DND-41 (cell line): Measurements from ENCODE around the gene STPG2.
"Not testable (repeated sequence)": the region's sequence is repeated elsewhere in the genome, so short reads cannot be mapped to it uniquely, and the experiment has no call there.

ENCODE experiments used
- ATAC-seq: fragments of 200-7000 bp; cut with Tn5 transposase; 3 replicates; pipeline ENCODE4 v1.9.1; 2021; ENCODE audit warnings: low read depth; ENCODE audit not compliant: insufficient read depth
- DNase-seq: peaks from one replicate; pipeline ENCODE4 v3.0.0-alpha.2; 2020
- H2AFZ ChIP-seq: 2 replicates; pipeline ENCODE4 v1.6.0; 2012; ENCODE audit warnings: low read depth, low read length
- H3K27ac ChIP-seq: 2 replicates; pipeline ENCODE4 v1.5.1; 2012; ENCODE audit warnings: low read length, inconsistent platforms
- H3K27me3 ChIP-seq: fragments of 200-600 bp; sonication (generic); 2 replicates; pipeline ENCODE4 v1.6.0; 2012; ENCODE audit warnings: low read length, mild to moderate bottlenecking, inconsistent platforms; ENCODE audit not compliant: insufficient read depth, poor library complexity
- H3K36me3 ChIP-seq: 2 replicates; pipeline ENCODE4 v1.5.1; 2012; ENCODE audit warnings: low read length, inconsistent platforms; ENCODE audit not compliant: insufficient read depth
- H3K4me1 ChIP-seq: 2 replicates; pipeline ENCODE4 v1.5.1; 2012; ENCODE audit warnings: mild to moderate bottlenecking, low read length; ENCODE audit not compliant: insufficient read depth
- H3K4me2 ChIP-seq: 2 replicates; pipeline ENCODE4 v1.6.0; 2012; ENCODE audit warnings: mild to moderate bottlenecking, moderate library complexity, low read length, inconsistent platforms; ENCODE audit not compliant: insufficient read depth
- H3K4me3 ChIP-seq, 2 experiments: fragments of 200-600 bp in 1 of 2; shearing (Covaris generic) in 1 of 2; 2 replicates each; pipeline ENCODE4 v1.5.1; 2012 to 2016; ENCODE audit warnings: inconsistent platforms in 2 of 2, low read length in 2 of 2, mild to moderate bottlenecking in 2 of 2, low read depth in 1 of 2, moderate library complexity in 1 of 2
- H3K79me2 ChIP-seq: 2 replicates; pipeline ENCODE4 v1.6.0; 2012; ENCODE audit warnings: low read length, inconsistent platforms; ENCODE audit not compliant: insufficient read depth
- H3K9ac ChIP-seq: 2 replicates; pipeline ENCODE4 v1.6.0; 2012; ENCODE audit warnings: low read depth, mild to moderate bottlenecking, inconsistent platforms, low read length, moderate library complexity
- H3K9me3 ChIP-seq: 2 replicates; pipeline ENCODE4 v1.5.1; 2012; ENCODE audit warnings: low read length, moderate library complexity, mild to moderate bottlenecking, inconsistent platforms; ENCODE audit not compliant: insufficient read depth, severe bottlenecking
- H4K20me1 ChIP-seq: 2 replicates; pipeline ENCODE4 v1.6.0; 2012; ENCODE audit warnings: low read length; ENCODE audit not compliant: insufficient read depth
- EZH2 ChIP-seq: IDR thresholded peaks from 3 replicates; pipeline ENCODE4 v1.6.1; 2012; ENCODE audit warnings: borderline replicate concordance, low read depth, mild to moderate bottlenecking, moderate library complexity, low read length, inconsistent platforms; ENCODE audit not compliant: severe bottlenecking
- TF ChIP-seq, protein P1 (sequence below): IDR thresholded peaks from 2 replicates; pipeline ENCODE4 v1.5.1; 2012; ENCODE audit warnings: borderline replicate concordance, low read length, moderate library complexity, mild to moderate bottlenecking; ENCODE audit not compliant: poor library complexity, severe bottlenecking; ENCODE audit errors: extremely low read depth

The STPG2 gene

DNA sequence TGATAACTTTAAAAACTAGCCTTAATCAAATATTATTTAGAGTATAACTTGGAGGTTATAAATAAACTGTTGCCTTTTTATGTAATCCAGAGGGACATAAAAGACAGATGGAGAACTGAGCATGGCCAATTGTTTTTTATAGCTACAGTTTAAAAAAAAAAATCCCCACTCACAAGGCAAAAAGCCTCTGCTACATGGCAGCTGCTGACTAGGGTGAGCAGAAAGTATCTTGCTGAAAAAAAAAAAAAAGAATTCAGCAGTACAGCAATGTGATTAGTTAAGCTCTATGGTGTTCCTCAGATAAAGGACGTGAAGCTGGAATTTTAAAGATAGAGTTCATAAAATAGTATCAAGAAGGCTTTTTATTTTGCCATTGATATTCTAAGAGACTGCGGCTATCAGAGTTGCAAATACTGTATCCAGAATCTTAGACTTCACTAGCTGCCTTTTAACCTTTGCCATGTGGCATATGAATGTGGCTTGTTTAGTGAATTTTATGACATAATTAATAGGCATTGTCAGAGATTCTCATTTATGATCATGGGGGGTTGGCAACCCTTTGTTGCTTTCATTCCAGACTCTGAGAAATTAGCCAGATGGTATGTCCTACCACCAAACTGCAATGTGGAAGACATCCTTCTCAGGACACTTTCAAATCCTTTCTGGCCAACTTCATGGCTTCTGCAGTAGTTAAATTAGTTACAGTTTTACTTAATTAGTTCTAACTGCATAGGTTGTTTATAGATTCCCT is 498.0 kb downstream of the STPG2 start:
- TF ChIP-seq EZH2: no peak
- TF ChIP-seq, protein P1, sequence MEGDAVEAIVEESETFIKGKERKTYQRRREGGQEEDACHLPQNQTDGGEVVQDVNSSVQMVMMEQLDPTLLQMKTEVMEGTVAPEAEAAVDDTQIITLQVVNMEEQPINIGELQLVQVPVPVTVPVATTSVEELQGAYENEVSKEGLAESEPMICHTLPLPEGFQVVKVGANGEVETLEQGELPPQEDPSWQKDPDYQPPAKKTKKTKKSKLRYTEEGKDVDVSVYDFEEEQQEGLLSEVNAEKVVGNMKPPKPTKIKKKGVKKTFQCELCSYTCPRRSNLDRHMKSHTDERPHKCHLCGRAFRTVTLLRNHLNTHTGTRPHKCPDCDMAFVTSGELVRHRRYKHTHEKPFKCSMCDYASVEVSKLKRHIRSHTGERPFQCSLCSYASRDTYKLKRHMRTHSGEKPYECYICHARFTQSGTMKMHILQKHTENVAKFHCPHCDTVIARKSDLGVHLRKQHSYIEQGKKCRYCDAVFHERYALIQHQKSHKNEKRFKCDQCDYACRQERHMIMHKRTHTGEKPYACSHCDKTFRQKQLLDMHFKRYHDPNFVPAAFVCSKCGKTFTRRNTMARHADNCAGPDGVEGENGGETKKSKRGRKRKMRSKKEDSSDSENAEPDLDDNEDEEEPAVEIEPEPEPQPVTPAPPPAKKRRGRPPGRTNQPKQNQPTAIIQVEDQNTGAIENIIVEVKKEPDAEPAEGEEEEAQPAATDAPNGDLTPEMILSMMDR: no peak
- no peaks in the 10 kb centered on the region for H3K4me1 ChIP-seq
- H4K20me1 ChIP-seq: no peaks in the 10 kb centered on the region
- no peak for ATAC-seq
- no peaks in the 10 kb centered on the region for H3K27me3 ChIP-seq
- H3K4me2 ChIP-seq: no peak overlapping the region
- H3K79me2 ChIP-seq: no peaks in the 10 kb centered on the region
- no peaks in the 10 kb centered on the region for H3K36me3 ChIP-seq
- H3K9ac ChIP-seq: no peak overlapping the region
- no peak overlapping the region for H3K27ac ChIP-seq
- no peak overlapping the region for H3K4me3 ChIP-seq
- H2AFZ ChIP-seq: no peak overlapping the region
- no peaks in the 10 kb centered on the region for H3K9me3 ChIP-seq
- DNase-seq: no peak

DNA sequence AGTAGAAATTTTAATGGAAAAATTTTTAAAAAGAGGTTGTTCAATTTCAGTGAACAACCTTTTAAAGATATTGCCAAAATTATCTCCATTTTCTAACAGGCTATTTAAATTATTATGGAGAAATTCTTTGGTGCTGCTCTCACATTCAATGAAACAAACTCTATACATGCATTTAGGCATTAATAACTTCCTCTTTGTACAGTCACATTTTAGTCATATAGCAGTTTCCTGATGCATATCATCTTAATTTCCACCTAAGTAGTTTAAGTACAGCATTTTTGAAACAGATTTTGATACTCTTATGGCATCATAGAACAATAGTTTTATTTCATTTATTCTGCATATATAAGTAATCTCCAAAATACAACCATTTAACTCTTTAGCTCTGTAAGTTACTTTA is 500.1 kb downstream of the STPG2 start:
- Histone ChIP-seq H3K4me1 (no peaks in the 10 kb centered on the region), H3K27ac (no peak overlapping the region), H3K4me3 (no peak overlapping the region), H3K27me3 (no peaks in the 10 kb centered on the region), H3K4me2 (no peak overlapping the region), H3K9ac (no peak overlapping the region), H4K20me1 (no peaks in the 10 kb centered on the region), H3K79me2 (no peaks in the 10 kb centered on the region), H3K36me3 (no peaks in the 10 kb centered on the region), H2AFZ (no peak overlapping the region), H3K9me3 (no peaks in the 10 kb centered on the region)
- no peak for ATAC-seq
- TF ChIP-seq EZH2: no peak
- TF ChIP-seq, protein P1: no peak
- no peak for DNase-seq

DNA sequence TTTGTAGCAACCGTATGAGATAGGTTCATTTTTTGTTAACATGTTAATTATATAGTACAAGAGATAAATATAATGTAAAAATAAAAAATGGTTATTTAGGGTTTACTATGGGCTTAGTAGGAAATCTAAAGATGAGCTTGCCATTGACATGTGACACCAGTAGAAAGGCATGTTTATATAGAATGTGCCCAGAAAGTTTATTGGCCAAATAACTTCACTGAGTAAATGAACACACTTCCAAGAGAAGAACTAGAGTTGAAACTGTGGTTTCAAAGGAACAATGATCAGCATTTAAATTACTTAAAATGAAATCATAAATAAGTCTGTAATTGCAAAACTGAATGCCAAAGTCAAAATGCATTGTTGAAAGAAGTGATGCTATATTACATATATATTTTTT is 503.3 kb downstream of the STPG2 start:
- Histone ChIP-seq H3K36me3 (no peaks in the 10 kb centered on the region), H3K27me3 (no peaks in the 10 kb centered on the region), H2AFZ (no peak overlapping the region), H3K9me3 (no peaks in the 10 kb centered on the region), H3K4me1 (no peaks in the 10 kb centered on the region), H3K4me3 (no peak overlapping the region), H3K79me2 (no peaks in the 10 kb centered on the region), H4K20me1 (no peaks in the 10 kb centered on the region), H3K4me2 (no peak overlapping the region), H3K9ac (no peak overlapping the region), H3K27ac (no peak overlapping the region)
- TF ChIP-seq EZH2: no peak
- TF ChIP-seq, protein P1: no peak
- ATAC-seq (no peak), DNase-seq (no peak)

DNA sequence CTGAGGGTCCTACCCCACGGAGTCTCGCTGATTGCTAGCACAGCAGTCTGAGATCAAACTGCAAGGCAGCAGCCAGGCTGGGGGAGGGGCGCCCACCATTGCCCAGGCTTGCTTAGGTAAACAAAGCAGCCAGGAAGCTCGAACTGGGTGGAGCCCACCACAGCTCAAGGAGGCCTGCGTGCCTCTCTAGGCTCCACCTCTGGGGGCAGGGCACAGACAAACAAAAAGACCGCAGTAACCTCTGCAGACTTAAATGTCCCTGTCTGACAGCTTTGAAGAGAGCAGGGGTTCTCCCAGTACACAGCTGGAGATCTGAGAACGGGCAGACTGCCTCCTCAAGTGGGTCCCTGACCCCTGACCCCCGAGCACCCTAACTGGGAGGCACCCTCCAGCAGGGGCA is 509.4 kb downstream of the STPG2 start:
- H3K27ac ChIP-seq, ATAC-seq, H3K9ac ChIP-seq, H3K36me3 ChIP-seq, H3K4me3 ChIP-seq, H4K20me1 ChIP-seq, H3K79me2 ChIP-seq, H3K4me2 ChIP-seq, H3K4me1 ChIP-seq, H3K27me3 ChIP-seq, H2AFZ ChIP-seq, H3K9me3 ChIP-seq: not testable (repeated sequence)
- peak; percentile 15 for DNase-seq
